ENCODE results near the gene TNNC2.
A peak's percentile ranks its signal among the peaks of the same experiment; 100 is the strongest.

The TNNC2 gene

GRCh38 chr20:45861221-45862075 lies 34.3 kb upstream of the TNNC2 start:
- no peak overlapping the region for H3K27ac ChIP-seq (ENCODE audit: insufficient read depth, low read depth, low read length, poor library complexity, severe bottlenecking)
- 91 to 96% methylated on average over 7 of the region's 7 CpGs for WGBS, 2 experiments
- no peaks in the 10 kb centered on the region for H3K36me3 ChIP-seq (ENCODE audit: control insufficient read depth, insufficient read depth, low read length)
- H3K9me3 ChIP-seq (ENCODE audit: control insufficient read depth, low read length) = no peaks in the 10 kb centered on the region
- H3K27me3 ChIP-seq (ENCODE audit: control insufficient read depth, insufficient read depth, low read length, poor library complexity, severe bottlenecking) = no peaks in the 10 kb centered on the region
- H3K4me3 ChIP-seq (ENCODE audit: insufficient read depth, low read depth, low read length) = no peak overlapping the region
- peaks cover 3% of the 10 kb centered on the region for H3K4me1 ChIP-seq (ENCODE audit: control insufficient read depth, insufficient read depth, low read length)

GRCh38 chr20:45860560-45861220 lies 33.6 kb upstream of the TNNC2 start:
- Histone ChIP-seq H3K9me3 (ENCODE audit: control insufficient read depth, low read length) (no peaks in the 10 kb centered on the region), H3K4me3 (ENCODE audit: insufficient read depth, low read depth, low read length) (no peak overlapping the region), H3K4me1 (ENCODE audit: control insufficient read depth, insufficient read depth, low read length) (peaks cover 3% of the 10 kb centered on the region), H3K27ac (ENCODE audit: insufficient read depth, low read depth, low read length, poor library complexity, severe bottlenecking) (no peak overlapping the region), H3K36me3 (ENCODE audit: control insufficient read depth, insufficient read depth, low read length) (no peaks in the 10 kb centered on the region), H3K27me3 (ENCODE audit: control insufficient read depth, insufficient read depth, low read length, poor library complexity, severe bottlenecking) (no peaks in the 10 kb centered on the region)
- 87 to 90% methylated on average over 7 of the region's 7 CpGs for WGBS, 2 experiments

GRCh38 chr20:45859916-45860315 lies 32.8 kb upstream of the TNNC2 start:
- 93 to 95% methylated on average over 5 of the region's 5 CpGs for WGBS, 2 experiments
- no peaks in the 10 kb centered on the region for H3K9me3 ChIP-seq (ENCODE audit: control insufficient read depth, low read length)
- no peak overlapping the region for H3K4me3 ChIP-seq (ENCODE audit: insufficient read depth, low read depth, low read length)
- H3K4me1 ChIP-seq (ENCODE audit: control insufficient read depth, insufficient read depth, low read length) = peaks cover 3% of the 10 kb centered on the region
- no peaks in the 10 kb centered on the region for H3K27me3 ChIP-seq (ENCODE audit: control insufficient read depth, insufficient read depth, low read length, poor library complexity, severe bottlenecking)
- no peaks in the 10 kb centered on the region for H3K36me3 ChIP-seq (ENCODE audit: control insufficient read depth, insufficient read depth, low read length)
- no peak overlapping the region for H3K27ac ChIP-seq (ENCODE audit: insufficient read depth, low read depth, low read length, poor library complexity, severe bottlenecking)

GRCh38 chr20:45857882-45858216 lies 30.7 kb upstream of the TNNC2 start:
- 3 to 4% methylated on average over 13 of the region's 13 CpGs for WGBS, 2 experiments
- no peaks in the 10 kb centered on the region for H3K36me3 ChIP-seq (ENCODE audit: control insufficient read depth, insufficient read depth, low read length)
- H3K27ac ChIP-seq (ENCODE audit: insufficient read depth, low read depth, low read length, poor library complexity, severe bottlenecking) = no peak overlapping the region
- H3K9me3 ChIP-seq (ENCODE audit: control insufficient read depth, low read length) = no peaks in the 10 kb centered on the region
- peaks cover 3% of the 10 kb centered on the region for H3K4me1 ChIP-seq (ENCODE audit: control insufficient read depth, insufficient read depth, low read length)
- H3K4me3 ChIP-seq (ENCODE audit: insufficient read depth, low read depth, low read length) = peak overlapping the region; percentile 76
- H3K27me3 ChIP-seq (ENCODE audit: control insufficient read depth, insufficient read depth, low read length, poor library complexity, severe bottlenecking) = no peaks in the 10 kb centered on the region

- Histone ChIP-seq H3K4me1 (ENCODE audit: control insufficient read depth, insufficient read depth, low read length) (peaks cover 3% of the 10 kb centered on the region), H3K27ac (ENCODE audit: insufficient read depth, low read depth, low read length, poor library complexity, severe bottlenecking) (no peak within 1 kb of the TSS)
Observed at GRCh38 chr20:45857114-45857881, 30.2 kb upstream of the TNNC2 start, which contains the start of the genes ACOT8 and ZSWIM3. ACOT8 (minus strand) TSS chr20:45857392; CDS start chr20:45857315, 77 bp downstream. ZSWIM3 (plus strand) TSS chr20:45857614; CDS start chr20:45857826, 212 bp downstream.

GRCh38 chr20:45853484-45853883 lies 26.4 kb upstream of the TNNC2 start:
- Histone ChIP-seq H3K4me3 (ENCODE audit: insufficient read depth, low read depth, low read length) (no peak overlapping the region), H3K36me3 (ENCODE audit: control insufficient read depth, insufficient read depth, low read length) (no peaks in the 10 kb centered on the region), H3K9me3 (ENCODE audit: control insufficient read depth, low read length) (no peaks in the 10 kb centered on the region), H3K4me1 (ENCODE audit: control insufficient read depth, insufficient read depth, low read length) (peaks cover 2% of the 10 kb centered on the region), H3K27ac (ENCODE audit: insufficient read depth, low read depth, low read length, poor library complexity, severe bottlenecking) (no peak overlapping the region), H3K27me3 (ENCODE audit: control insufficient read depth, insufficient read depth, low read length, poor library complexity, severe bottlenecking) (no peaks in the 10 kb centered on the region)
- 57% methylated on average over 1 of the region's 2 CpGs; no CpG with 5 or more reads in 1 of the 2 experiments for WGBS, 2 experiments

More at GRCh38 chr20:45857114-45857881, 30.2 kb upstream of the TNNC2 start, which contains the start of the genes ACOT8 and ZSWIM3:
- Histone ChIP-seq H3K27me3 (ENCODE audit: control insufficient read depth, insufficient read depth, low read length, poor library complexity, severe bottlenecking) (no peaks in the 10 kb centered on the region), H3K9me3 (ENCODE audit: control insufficient read depth, low read length) (no peaks in the 10 kb centered on the region), H3K36me3 (ENCODE audit: control insufficient read depth, insufficient read depth, low read length) (no peaks in the 10 kb centered on the region), H3K4me3 (ENCODE audit: insufficient read depth, low read depth, low read length) (peak within 1 kb of the TSS; percentile 76)
- WGBS, 2 experiments = 1% methylated on average over 36 of the region's 36 CpGs

GRCh38 chr20:45852326-45852725 lies 25.2 kb upstream of the TNNC2 start:
- no peaks in the 10 kb centered on the region for H3K36me3 ChIP-seq (ENCODE audit: control insufficient read depth, insufficient read depth, low read length)
- 93 to 96% methylated on average over 6 of the region's 6 CpGs for WGBS, 2 experiments
- no peaks in the 10 kb centered on the region for H3K9me3 ChIP-seq (ENCODE audit: control insufficient read depth, low read length)
- H3K27ac ChIP-seq (ENCODE audit: insufficient read depth, low read depth, low read length, poor library complexity, severe bottlenecking) = no peak overlapping the region
- no peaks in the 10 kb centered on the region for H3K27me3 ChIP-seq (ENCODE audit: control insufficient read depth, insufficient read depth, low read length, poor library complexity, severe bottlenecking)
- no peak overlapping the region for H3K4me3 ChIP-seq (ENCODE audit: insufficient read depth, low read depth, low read length)
- H3K4me1 ChIP-seq (ENCODE audit: control insufficient read depth, insufficient read depth, low read length) = no peaks in the 10 kb centered on the region

GRCh38 chr20:45851501-45851900 lies 24.4 kb upstream of the TNNC2 start:
- Histone ChIP-seq H3K27ac (ENCODE audit: insufficient read depth, low read depth, low read length, poor library complexity, severe bottlenecking) (no peak overlapping the region), H3K4me3 (ENCODE audit: insufficient read depth, low read depth, low read length) (no peak overlapping the region), H3K4me1 (ENCODE audit: control insufficient read depth, insufficient read depth, low read length) (no peaks in the 10 kb centered on the region), H3K27me3 (ENCODE audit: control insufficient read depth, insufficient read depth, low read length, poor library complexity, severe bottlenecking) (no peaks in the 10 kb centered on the region), H3K36me3 (ENCODE audit: control insufficient read depth, insufficient read depth, low read length) (no peaks in the 10 kb centered on the region), H3K9me3 (ENCODE audit: control insufficient read depth, low read length) (no peaks in the 10 kb centered on the region)

- no peak overlapping the region for H3K27ac ChIP-seq (ENCODE audit: insufficient read depth, low read depth, low read length, poor library complexity, severe bottlenecking)
- no peaks in the 10 kb centered on the region for H3K27me3 ChIP-seq (ENCODE audit: control insufficient read depth, insufficient read depth, low read length, poor library complexity, severe bottlenecking)
- no peaks in the 10 kb centered on the region for H3K4me1 ChIP-seq (ENCODE audit: control insufficient read depth, insufficient read depth, low read length)
- WGBS, 2 experiments = 93 to 100% methylated on average over 1 of the region's 1 CpG
- no peak overlapping the region for H3K4me3 ChIP-seq (ENCODE audit: insufficient read depth, low read depth, low read length)
- no peaks in the 10 kb centered on the region for H3K36me3 ChIP-seq (ENCODE audit: control insufficient read depth, insufficient read depth, low read length)
- no peaks in the 10 kb centered on the region for H3K9me3 ChIP-seq (ENCODE audit: control insufficient read depth, low read length)
Observed at GRCh38 chr20:45850926-45851325, 23.8 kb upstream of the TNNC2 start.

GRCh38 chr20:45850238-45850637 lies 23.1 kb upstream of the TNNC2 start:
- Histone ChIP-seq H3K27ac (ENCODE audit: insufficient read depth, low read depth, low read length, poor library complexity, severe bottlenecking) (no peak overlapping the region), H3K36me3 (ENCODE audit: control insufficient read depth, insufficient read depth, low read length) (no peaks in the 10 kb centered on the region), H3K9me3 (ENCODE audit: control insufficient read depth, low read length) (no peaks in the 10 kb centered on the region), H3K4me3 (ENCODE audit: insufficient read depth, low read depth, low read length) (no peak overlapping the region), H3K4me1 (ENCODE audit: control insufficient read depth, insufficient read depth, low read length) (no peaks in the 10 kb centered on the region), H3K27me3 (ENCODE audit: control insufficient read depth, insufficient read depth, low read length, poor library complexity, severe bottlenecking) (no peaks in the 10 kb centered on the region)
- 93 to 95% methylated on average over 2 of the region's 2 CpGs for WGBS, 2 experiments

Measured in ectodermal cell (in vitro differentiated cells).